GM12878 (cell line): Measurements from ENCODE around the gene SPRY1.

Experiments
- EP300 ChIP-seq, 2 experiments: fragments of 150-350 bp in 1 of 2; IDR thresholded peaks; 2 replicates each; pipeline ENCODE4 v1.6.1; 2011 to 2012; ENCODE audit warnings: low read depth in 2 of 2, low read length in 2 of 2, borderline replicate concordance in 1 of 2, improper control_type of control experiment in 1 of 2, inconsistent platforms in 1 of 2; ENCODE audit not compliant: control insufficient read depth in 1 of 2
- MXI1 ChIP-seq: fragments of 150-350 bp; IDR thresholded peaks from 2 replicates; pipeline ENCODE4 v1.6.1; 2011; ENCODE audit warnings: low read depth, mild to moderate bottlenecking, inconsistent platforms, low read length, improper control_type of control experiment
- POLR2A ChIP-seq: IDR thresholded peaks from 2 replicates; pipeline ENCODE4 v1.6.1; 2011; ENCODE audit warnings: low read depth, mild to moderate bottlenecking, low read length
- POLR2AphosphoS5 ChIP-seq: IDR thresholded peaks from 2 replicates; pipeline ENCODE4 v1.6.1; 2011; ENCODE audit warnings: mild to moderate bottlenecking, low read length, inconsistent platforms
- SIN3A ChIP-seq: IDR thresholded peaks from 2 replicates; pipeline ENCODE4 v1.6.1; 2012; ENCODE audit warnings: low read depth, low read length, improper control_type of control experiment
- SMC3 ChIP-seq: IDR thresholded peaks from 2 replicates; pipeline ENCODE4 v1.6.1; 2011; ENCODE audit warnings: low read length, improper control_type of control experiment, borderline replicate concordance
- ZZZ3 ChIP-seq: IDR thresholded peaks from 2 replicates; pipeline ENCODE4 v1.6.1; 2011; ENCODE audit warnings: low read depth; ENCODE audit not compliant: control insufficient read depth, insufficient read length
- TF ChIP-seq, protein P1 (sequence below): IDR thresholded peaks from 2 replicates; pipeline ENCODE4 v1.6.1; 2012; ENCODE audit warnings: improper control_type of control experiment, low read depth, low read length; ENCODE audit not compliant: insufficient replicate concordance
- TF ChIP-seq, protein P2 (sequence below), 3 experiments: IDR thresholded peaks in 2 of 3; conservative IDR thresholded peaks in 1 of 3; 2 replicates each; pipeline ENCODE4 v1.5.1; 2011; ENCODE audit warnings: low read depth in 3 of 3, low read length in 3 of 3, mild to moderate bottlenecking in 3 of 3, control low read depth in 2 of 3, moderate library complexity in 2 of 3, inconsistent platforms in 1 of 3, mixed read lengths in 1 of 3; ENCODE audit not compliant: control insufficient read depth in 2 of 3, insufficient read depth in 1 of 3; ENCODE audit errors: extremely low read depth in 1 of 3

DNA sequence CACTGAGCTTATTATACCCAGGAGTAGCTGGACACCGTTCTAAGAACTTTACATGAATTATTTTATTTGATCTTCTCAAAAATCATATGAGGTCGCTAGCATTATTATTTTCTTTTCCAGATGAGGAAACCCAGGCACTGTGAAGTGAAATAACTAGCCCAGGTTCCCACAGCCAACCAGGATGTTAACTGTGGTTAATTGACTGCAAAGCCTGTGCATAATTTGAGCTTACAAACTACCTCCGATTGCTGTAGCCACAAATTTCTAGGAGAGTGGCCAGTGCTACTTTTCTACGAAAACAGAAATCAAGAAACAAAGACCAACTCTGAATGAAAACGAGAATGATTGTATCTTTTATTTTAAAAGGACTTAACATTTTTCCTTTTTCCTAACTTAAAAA, 27.2 kb downstream of the SPRY1 start:
- TF ChIP-seq EP300 (IDR thresholded peaks at IDR 0.05; ENCODE audit: borderline replicate concordance in 1 of 2, control insufficient read depth in 1 of 2, low read depth in 2 of 2, low read length in 2 of 2), result no peak
- no peak for TF ChIP-seq SMC3
- no peak for TF ChIP-seq MXI1
- no peak for TF ChIP-seq POLR2AphosphoS5
- TF ChIP-seq, protein P1, sequence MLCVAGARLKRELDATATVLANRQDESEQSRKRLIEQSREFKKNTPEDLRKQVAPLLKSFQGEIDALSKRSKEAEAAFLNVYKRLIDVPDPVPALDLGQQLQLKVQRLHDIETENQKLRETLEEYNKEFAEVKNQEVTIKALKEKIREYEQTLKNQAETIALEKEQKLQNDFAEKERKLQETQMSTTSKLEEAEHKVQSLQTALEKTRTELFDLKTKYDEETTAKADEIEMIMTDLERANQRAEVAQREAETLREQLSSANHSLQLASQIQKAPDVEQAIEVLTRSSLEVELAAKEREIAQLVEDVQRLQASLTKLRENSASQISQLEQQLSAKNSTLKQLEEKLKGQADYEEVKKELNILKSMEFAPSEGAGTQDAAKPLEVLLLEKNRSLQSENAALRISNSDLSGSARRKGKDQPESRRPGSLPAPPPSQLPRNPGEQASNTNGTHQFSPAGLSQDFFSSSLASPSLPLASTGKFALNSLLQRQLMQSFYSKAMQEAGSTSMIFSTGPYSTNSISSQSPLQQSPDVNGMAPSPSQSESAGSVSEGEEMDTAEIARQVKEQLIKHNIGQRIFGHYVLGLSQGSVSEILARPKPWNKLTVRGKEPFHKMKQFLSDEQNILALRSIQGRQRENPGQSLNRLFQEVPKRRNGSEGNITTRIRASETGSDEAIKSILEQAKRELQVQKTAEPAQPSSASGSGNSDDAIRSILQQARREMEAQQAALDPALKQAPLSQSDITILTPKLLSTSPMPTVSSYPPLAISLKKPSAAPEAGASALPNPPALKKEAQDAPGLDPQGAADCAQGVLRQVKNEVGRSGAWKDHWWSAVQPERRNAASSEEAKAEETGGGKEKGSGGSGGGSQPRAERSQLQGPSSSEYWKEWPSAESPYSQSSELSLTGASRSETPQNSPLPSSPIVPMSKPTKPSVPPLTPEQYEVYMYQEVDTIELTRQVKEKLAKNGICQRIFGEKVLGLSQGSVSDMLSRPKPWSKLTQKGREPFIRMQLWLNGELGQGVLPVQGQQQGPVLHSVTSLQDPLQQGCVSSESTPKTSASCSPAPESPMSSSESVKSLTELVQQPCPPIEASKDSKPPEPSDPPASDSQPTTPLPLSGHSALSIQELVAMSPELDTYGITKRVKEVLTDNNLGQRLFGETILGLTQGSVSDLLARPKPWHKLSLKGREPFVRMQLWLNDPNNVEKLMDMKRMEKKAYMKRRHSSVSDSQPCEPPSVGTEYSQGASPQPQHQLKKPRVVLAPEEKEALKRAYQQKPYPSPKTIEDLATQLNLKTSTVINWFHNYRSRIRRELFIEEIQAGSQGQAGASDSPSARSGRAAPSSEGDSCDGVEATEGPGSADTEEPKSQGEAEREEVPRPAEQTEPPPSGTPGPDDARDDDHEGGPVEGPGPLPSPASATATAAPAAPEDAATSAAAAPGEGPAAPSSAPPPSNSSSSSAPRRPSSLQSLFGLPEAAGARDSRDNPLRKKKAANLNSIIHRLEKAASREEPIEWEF, result no peak
- TF ChIP-seq, protein P2, sequence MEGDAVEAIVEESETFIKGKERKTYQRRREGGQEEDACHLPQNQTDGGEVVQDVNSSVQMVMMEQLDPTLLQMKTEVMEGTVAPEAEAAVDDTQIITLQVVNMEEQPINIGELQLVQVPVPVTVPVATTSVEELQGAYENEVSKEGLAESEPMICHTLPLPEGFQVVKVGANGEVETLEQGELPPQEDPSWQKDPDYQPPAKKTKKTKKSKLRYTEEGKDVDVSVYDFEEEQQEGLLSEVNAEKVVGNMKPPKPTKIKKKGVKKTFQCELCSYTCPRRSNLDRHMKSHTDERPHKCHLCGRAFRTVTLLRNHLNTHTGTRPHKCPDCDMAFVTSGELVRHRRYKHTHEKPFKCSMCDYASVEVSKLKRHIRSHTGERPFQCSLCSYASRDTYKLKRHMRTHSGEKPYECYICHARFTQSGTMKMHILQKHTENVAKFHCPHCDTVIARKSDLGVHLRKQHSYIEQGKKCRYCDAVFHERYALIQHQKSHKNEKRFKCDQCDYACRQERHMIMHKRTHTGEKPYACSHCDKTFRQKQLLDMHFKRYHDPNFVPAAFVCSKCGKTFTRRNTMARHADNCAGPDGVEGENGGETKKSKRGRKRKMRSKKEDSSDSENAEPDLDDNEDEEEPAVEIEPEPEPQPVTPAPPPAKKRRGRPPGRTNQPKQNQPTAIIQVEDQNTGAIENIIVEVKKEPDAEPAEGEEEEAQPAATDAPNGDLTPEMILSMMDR (IDR thresholded peaks at IDR 0.05 in 2 of 3, conservative IDR thresholded peaks at IDR 0.05 in 1 of 3; ENCODE audit: control insufficient read depth in 2 of 3, extremely low read depth in 1 of 3, insufficient read depth in 1 of 3, low read depth in 3 of 3, low read length in 3 of 3), result no peak
- no peak for TF ChIP-seq POLR2A
- TF ChIP-seq ZZZ3, result no peak
- TF ChIP-seq SIN3A, result no peak
